ENCODE measurements around the gene EYA4.

Gene EYA4

DNA sequence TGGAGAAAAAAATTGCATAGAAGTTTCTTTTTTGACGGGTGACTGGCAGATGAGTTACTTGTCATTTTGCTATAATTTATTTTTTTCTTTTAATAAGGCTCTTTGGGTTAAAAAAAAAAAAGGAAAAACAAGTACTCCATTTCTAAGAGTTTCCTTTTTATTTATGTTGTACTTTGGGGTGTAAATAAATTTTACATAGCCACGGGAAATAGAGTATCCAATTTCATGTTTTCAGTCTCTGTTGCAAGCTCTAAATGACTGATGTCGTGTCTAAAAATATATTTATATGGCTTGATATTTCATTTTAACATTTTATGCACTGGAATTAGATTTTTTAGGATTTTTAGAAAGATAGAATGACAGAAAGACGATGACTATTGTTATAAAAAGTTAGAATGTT lies 3.4 kb downstream of the EYA4 start:
- Histone ChIP-seq H2AK5ac (ENCODE audit: low read length) (no peak overlapping the region), H3K36me3 (ENCODE audit: control insufficient read depth, insufficient read depth, low read length) (no peaks in the 10 kb centered on the region), H3K4me2 (ENCODE audit: low read length) (no peak overlapping the region), H2BK15ac (replicated peaks; ENCODE audit: low read depth) (no peak overlapping the region), H3K56ac (ENCODE audit: low read length) (no peak overlapping the region), H3K4me3 (ENCODE audit: low read length) (no peak overlapping the region), H3K4ac (ENCODE audit: low read depth, low read length) (no peak overlapping the region), H4K8ac (ENCODE audit: low read depth, low read length) (no peak overlapping the region), H2BK120ac (ENCODE audit: low read depth, low read length) (no peak overlapping the region), H3K27me3 (ENCODE audit: insufficient read depth, low read length, poor library complexity) (peaks cover 25% of the 10 kb centered on the region), H3K27ac (ENCODE audit: low read depth, low read length) (no peak overlapping the region), H3K79me2 (ENCODE audit: control insufficient read depth, insufficient read depth, low read length) (no peaks in the 10 kb centered on the region), H3K23ac (ENCODE audit: low read length) (no peak overlapping the region), H2BK5ac (ENCODE audit: low read length) (no peak overlapping the region), H3K9ac (ENCODE audit: low read length) (no peak overlapping the region), H3K79me1 (ENCODE audit: low read length) (no peaks in the 10 kb centered on the region), H3K4me1 (ENCODE audit: control insufficient read depth, low read depth, low read length) (no peaks in the 10 kb centered on the region), H3K18ac (ENCODE audit: low read length) (no peak overlapping the region), H4K5ac (ENCODE audit: low read length) (no peak overlapping the region)
- no CpG with 5 or more reads among the region's 4 CpGs for WGBS (ENCODE audit: extremely low coverage, insufficient coverage, low lambda C conversion rate)
- no peak for DNase-seq

DNA sequence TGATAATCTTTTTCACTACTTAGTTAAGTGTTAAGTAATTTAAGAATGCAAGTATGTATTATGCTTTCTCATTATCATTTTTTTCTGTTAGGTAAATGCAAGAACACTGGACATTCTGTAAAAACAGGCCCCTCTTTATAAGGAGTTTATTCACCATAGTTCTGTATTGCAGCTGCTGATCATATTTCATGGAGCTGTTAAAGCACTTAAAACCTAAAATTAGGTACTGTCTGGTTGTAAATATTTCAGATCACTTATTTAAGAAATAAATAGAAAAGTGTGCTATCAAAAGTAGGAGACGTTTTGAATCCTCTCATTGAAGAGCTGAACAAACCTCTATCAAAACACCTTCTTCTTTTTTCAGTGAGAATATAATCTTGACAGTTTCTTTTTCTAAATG lies 3.9 kb downstream of the EYA4 start:
- H3K4me3 ChIP-seq (ENCODE audit: low read length) = no peak overlapping the region
- no peak overlapping the region for H2BK15ac ChIP-seq (replicated peaks; ENCODE audit: low read depth)
- H4K8ac ChIP-seq (ENCODE audit: low read depth, low read length) = no peak overlapping the region
- no peak overlapping the region for H2BK5ac ChIP-seq (ENCODE audit: low read length)
- no peak overlapping the region for H3K23ac ChIP-seq (ENCODE audit: low read length)
- no peaks in the 10 kb centered on the region for H3K79me1 ChIP-seq (ENCODE audit: low read length)
- H3K27me3 ChIP-seq (ENCODE audit: insufficient read depth, low read length, poor library complexity) = peaks cover 23% of the 10 kb centered on the region
- H3K18ac ChIP-seq (ENCODE audit: low read length) = no peak overlapping the region
- no peak overlapping the region for H3K56ac ChIP-seq (ENCODE audit: low read length)
- H4K5ac ChIP-seq (ENCODE audit: low read length) = no peak overlapping the region
- WGBS (ENCODE audit: extremely low coverage, insufficient coverage, low lambda C conversion rate) = no CpG with 5 or more reads among the region's 1 CpG
- H3K27ac ChIP-seq (ENCODE audit: low read depth, low read length) = no peak overlapping the region
- no peak overlapping the region for H3K4me2 ChIP-seq (ENCODE audit: low read length)
- H3K9ac ChIP-seq (ENCODE audit: low read length) = no peak overlapping the region
- no peaks in the 10 kb centered on the region for H3K36me3 ChIP-seq (ENCODE audit: control insufficient read depth, insufficient read depth, low read length)
- no peak overlapping the region for H3K4ac ChIP-seq (ENCODE audit: low read depth, low read length)
- no peak overlapping the region for H2BK120ac ChIP-seq (ENCODE audit: low read depth, low read length)
- H3K4me1 ChIP-seq (ENCODE audit: control insufficient read depth, low read depth, low read length) = no peaks in the 10 kb centered on the region
- no peaks in the 10 kb centered on the region for H3K79me2 ChIP-seq (ENCODE audit: control insufficient read depth, insufficient read depth, low read length)
- H2AK5ac ChIP-seq (ENCODE audit: low read length) = no peak overlapping the region
- no peak for DNase-seq

DNA sequence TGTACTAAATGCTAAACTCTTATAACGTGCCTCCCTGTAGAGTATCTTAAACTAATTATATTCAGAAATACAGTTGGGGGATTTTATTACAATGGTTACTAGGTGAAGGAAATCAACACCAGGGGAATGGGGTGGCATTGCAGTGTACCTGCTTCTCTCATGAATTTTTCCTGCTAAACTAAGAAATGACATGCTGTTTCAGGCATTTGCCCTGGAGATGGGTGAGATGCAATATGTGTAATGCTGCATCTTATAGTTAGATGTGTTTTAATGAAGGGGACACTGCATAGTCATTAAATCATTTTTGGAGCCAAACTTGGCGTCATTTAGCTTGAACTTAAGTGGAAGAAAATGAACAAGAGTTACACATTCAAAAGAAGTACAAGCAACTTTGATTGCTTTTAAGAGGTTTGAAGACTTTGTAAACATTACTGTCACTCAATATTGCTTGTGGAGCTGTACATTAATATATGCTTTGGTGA lies 4.3 kb downstream of the EYA4 start:
- H2BK5ac ChIP-seq (ENCODE audit: low read length) = no peak overlapping the region
- no peak overlapping the region for H2BK15ac ChIP-seq (replicated peaks; ENCODE audit: low read depth)
- no peak for DNase-seq
- no peaks in the 10 kb centered on the region for H3K79me2 ChIP-seq (ENCODE audit: control insufficient read depth, insufficient read depth, low read length)
- no peak overlapping the region for H3K27ac ChIP-seq (ENCODE audit: low read depth, low read length)
- no peak overlapping the region for H3K9ac ChIP-seq (ENCODE audit: low read length)
- no peak overlapping the region for H3K4ac ChIP-seq (ENCODE audit: low read depth, low read length)
- H3K79me1 ChIP-seq (ENCODE audit: low read length) = no peaks in the 10 kb centered on the region
- no peaks in the 10 kb centered on the region for H3K36me3 ChIP-seq (ENCODE audit: control insufficient read depth, insufficient read depth, low read length)
- H3K23ac ChIP-seq (ENCODE audit: low read length) = no peak overlapping the region
- no peak overlapping the region for H4K8ac ChIP-seq (ENCODE audit: low read depth, low read length)
- H3K18ac ChIP-seq (ENCODE audit: low read length) = no peak overlapping the region
- no peak overlapping the region for H3K4me3 ChIP-seq (ENCODE audit: low read length)
- no peaks in the 10 kb centered on the region for H3K4me1 ChIP-seq (ENCODE audit: control insufficient read depth, low read depth, low read length)
- H3K27me3 ChIP-seq (ENCODE audit: insufficient read depth, low read length, poor library complexity) = peaks cover 23% of the 10 kb centered on the region
- no peak overlapping the region for H3K4me2 ChIP-seq (ENCODE audit: low read length)
- WGBS (ENCODE audit: extremely low coverage, insufficient coverage, low lambda C conversion rate) = no CpG with 5 or more reads among the region's 2 CpGs
- H4K5ac ChIP-seq (ENCODE audit: low read length) = no peak overlapping the region
- H2BK120ac ChIP-seq (ENCODE audit: low read depth, low read length) = no peak overlapping the region
- H3K56ac ChIP-seq (ENCODE audit: low read length) = no peak overlapping the region
- no peak overlapping the region for H2AK5ac ChIP-seq (ENCODE audit: low read length)

DNA sequence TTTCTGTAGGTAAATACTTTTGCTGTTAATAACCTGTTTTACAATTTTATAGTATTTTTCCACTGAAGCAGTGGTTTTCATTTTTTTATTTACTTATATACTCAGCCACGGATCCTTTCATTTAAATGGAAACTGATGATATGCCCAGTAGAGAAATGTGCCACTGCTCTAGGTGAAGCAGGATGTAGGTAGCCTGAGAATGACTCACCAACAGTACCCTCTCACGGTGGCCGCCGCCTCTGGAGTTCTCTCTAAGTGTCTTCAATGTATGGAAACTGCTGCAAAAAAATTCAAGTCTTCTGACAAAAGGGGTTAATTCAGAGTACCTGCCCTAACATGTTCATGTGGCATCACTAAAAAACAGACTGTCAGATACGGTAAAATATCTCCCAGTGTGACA lies 6.4 kb downstream of the EYA4 start:
- no peaks in the 10 kb centered on the region for H3K79me2 ChIP-seq (ENCODE audit: control insufficient read depth, insufficient read depth, low read length)
- no peak overlapping the region for H2BK15ac ChIP-seq (replicated peaks; ENCODE audit: low read depth)
- no peak overlapping the region for H3K4me2 ChIP-seq (ENCODE audit: low read length)
- H2AK5ac ChIP-seq (ENCODE audit: low read length) = no peak overlapping the region
- no peak overlapping the region for H3K18ac ChIP-seq (ENCODE audit: low read length)
- H2BK120ac ChIP-seq (ENCODE audit: low read depth, low read length) = no peak overlapping the region
- no peak overlapping the region for H3K4me3 ChIP-seq (ENCODE audit: low read length)
- no peak overlapping the region for H3K23ac ChIP-seq (ENCODE audit: low read length)
- H2BK5ac ChIP-seq (ENCODE audit: low read length) = no peak overlapping the region
- no peaks in the 10 kb centered on the region for H3K36me3 ChIP-seq (ENCODE audit: control insufficient read depth, insufficient read depth, low read length)
- no peak overlapping the region for H3K4ac ChIP-seq (ENCODE audit: low read depth, low read length)
- H3K79me1 ChIP-seq (ENCODE audit: low read length) = no peaks in the 10 kb centered on the region
- H3K9ac ChIP-seq (ENCODE audit: low read length) = no peak overlapping the region
- no CpG with 5 or more reads among the region's 5 CpGs for WGBS (ENCODE audit: extremely low coverage, insufficient coverage, low lambda C conversion rate)
- no peak overlapping the region for H3K27ac ChIP-seq (ENCODE audit: low read depth, low read length)
- H3K56ac ChIP-seq (ENCODE audit: low read length) = no peak overlapping the region
- no peak overlapping the region for H4K8ac ChIP-seq (ENCODE audit: low read depth, low read length)
- DNase-seq = no peak
- peaks cover 12% of the 10 kb centered on the region for H3K27me3 ChIP-seq (ENCODE audit: insufficient read depth, low read length, poor library complexity)
- no peaks in the 10 kb centered on the region for H3K4me1 ChIP-seq (ENCODE audit: control insufficient read depth, low read depth, low read length)
- H4K5ac ChIP-seq (ENCODE audit: low read length) = no peak overlapping the region

DNA sequence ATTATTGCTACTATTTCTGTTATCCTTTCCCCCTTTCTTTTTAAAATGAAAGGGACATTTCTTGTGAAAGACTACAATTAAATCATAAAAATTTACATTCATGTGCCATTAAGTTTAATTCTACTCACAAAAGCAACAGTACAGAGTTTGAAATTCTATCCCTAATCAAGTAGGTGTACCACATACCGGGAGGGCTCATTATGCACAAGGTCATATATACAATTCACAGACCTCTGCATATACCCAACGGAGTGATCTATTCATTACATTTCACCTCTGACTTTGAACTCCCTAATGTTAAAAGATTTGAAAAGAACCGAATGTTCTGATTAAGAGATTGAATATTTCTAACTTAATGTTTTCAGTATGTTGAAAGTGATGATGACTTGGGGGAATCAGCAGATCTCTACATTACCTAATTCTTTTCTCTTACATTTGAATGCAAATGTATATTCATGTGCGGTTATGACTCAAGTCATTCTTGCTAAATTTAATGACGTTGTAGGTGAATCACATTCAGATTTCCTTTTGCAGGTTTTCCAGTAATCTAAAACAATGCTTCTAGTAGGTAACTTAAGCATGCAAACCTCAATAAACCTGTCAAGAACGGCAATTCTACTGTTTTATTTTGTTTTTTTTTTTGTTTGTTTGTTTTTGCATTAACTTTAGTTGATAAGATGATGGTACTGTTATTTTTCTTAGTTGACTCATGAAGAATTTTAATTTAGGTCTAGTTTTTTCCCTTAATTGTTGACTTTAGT lies 7.3 kb downstream of the EYA4 start:
- no peak overlapping the region for H3K23ac ChIP-seq (ENCODE audit: low read length)
- no peak overlapping the region for H3K27ac ChIP-seq (ENCODE audit: low read depth, low read length)
- no peak overlapping the region for H3K4me2 ChIP-seq (ENCODE audit: low read length)
- H3K4me1 ChIP-seq (ENCODE audit: control insufficient read depth, low read depth, low read length) = no peaks in the 10 kb centered on the region
- H2AK5ac ChIP-seq (ENCODE audit: low read length) = no peak overlapping the region
- no CpG with 5 or more reads among the region's 6 CpGs for WGBS (ENCODE audit: extremely low coverage, insufficient coverage, low lambda C conversion rate)
- H3K79me1 ChIP-seq (ENCODE audit: low read length) = no peaks in the 10 kb centered on the region
- H3K79me2 ChIP-seq (ENCODE audit: control insufficient read depth, insufficient read depth, low read length) = no peaks in the 10 kb centered on the region
- no peak overlapping the region for H3K4me3 ChIP-seq (ENCODE audit: low read length)
- no peak overlapping the region for H3K56ac ChIP-seq (ENCODE audit: low read length)
- no peak overlapping the region for H4K5ac ChIP-seq (ENCODE audit: low read length)
- H2BK120ac ChIP-seq (ENCODE audit: low read depth, low read length) = no peak overlapping the region
- H3K18ac ChIP-seq (ENCODE audit: low read length) = no peak overlapping the region
- no peak overlapping the region for H2BK5ac ChIP-seq (ENCODE audit: low read length)
- peaks cover 4% of the 10 kb centered on the region for H3K27me3 ChIP-seq (ENCODE audit: insufficient read depth, low read length, poor library complexity)
- H3K9ac ChIP-seq (ENCODE audit: low read length) = no peak overlapping the region
- no peak overlapping the region for H3K4ac ChIP-seq (ENCODE audit: low read depth, low read length)
- no peak for DNase-seq
- H4K8ac ChIP-seq (ENCODE audit: low read depth, low read length) = no peak overlapping the region
- H3K36me3 ChIP-seq (ENCODE audit: control insufficient read depth, insufficient read depth, low read length) = no peaks in the 10 kb centered on the region
- no peak overlapping the region for H2BK15ac ChIP-seq (replicated peaks; ENCODE audit: low read depth)

DNA sequence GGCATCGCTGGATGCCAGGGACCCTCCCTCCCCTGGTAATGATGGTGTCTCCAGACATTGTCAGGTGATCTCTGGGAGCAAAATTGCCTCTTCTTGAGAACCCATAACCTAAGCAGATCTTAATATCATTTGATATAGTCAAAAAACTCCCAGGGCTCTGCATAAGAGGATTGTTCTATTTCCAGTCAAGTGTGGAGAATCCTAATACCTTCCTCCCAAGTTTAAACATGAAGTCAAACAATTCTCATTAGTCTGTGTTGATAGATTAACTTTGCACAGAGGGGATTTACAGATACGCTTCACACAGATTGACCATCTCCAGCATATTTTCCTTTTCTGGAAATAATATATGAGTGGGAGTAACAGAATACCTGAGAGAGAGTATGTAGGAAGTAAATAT lies 10.5 kb downstream of the EYA4 start:
- Histone ChIP-seq H2AK5ac (ENCODE audit: low read length) (no peak overlapping the region), H3K27me3 (ENCODE audit: insufficient read depth, low read length, poor library complexity) (no peaks in the 10 kb centered on the region)

More for the DNA sequence above, 10.5 kb downstream of the EYA4 start:
- Histone ChIP-seq H3K4me1 (ENCODE audit: control insufficient read depth, low read depth, low read length) (no peaks in the 10 kb centered on the region), H3K27ac (ENCODE audit: low read depth, low read length) (no peak overlapping the region), H3K4ac (ENCODE audit: low read depth, low read length) (no peak overlapping the region), H3K4me3 (ENCODE audit: low read length) (no peak overlapping the region), H3K79me2 (ENCODE audit: control insufficient read depth, insufficient read depth, low read length) (no peaks in the 10 kb centered on the region), H2BK5ac (ENCODE audit: low read length) (no peak overlapping the region), H3K9ac (ENCODE audit: low read length) (no peak overlapping the region), H3K4me2 (ENCODE audit: low read length) (no peak overlapping the region), H4K5ac (ENCODE audit: low read length) (no peak overlapping the region), H3K23ac (ENCODE audit: low read length) (no peak overlapping the region), H4K8ac (ENCODE audit: low read depth, low read length) (no peak overlapping the region), H3K56ac (ENCODE audit: low read length) (no peak overlapping the region), H3K18ac (ENCODE audit: low read length) (no peak overlapping the region), H2BK120ac (ENCODE audit: low read depth, low read length) (no peak overlapping the region), H3K36me3 (ENCODE audit: control insufficient read depth, insufficient read depth, low read length) (no peaks in the 10 kb centered on the region), H3K79me1 (ENCODE audit: low read length) (no peaks in the 10 kb centered on the region), H2BK15ac (replicated peaks; ENCODE audit: low read depth) (no peak overlapping the region)
- no peak for DNase-seq
- WGBS (ENCODE audit: extremely low coverage, insufficient coverage, low lambda C conversion rate) = no CpG with 5 or more reads among the region's 2 CpGs
